Pancreas (tissue), 10 donors: Measurements from ENCODE around the gene DDO. TPM values are rescaled to one million over a fixed set of nuclear protein-coding genes. Genes with fewer than 3 reads are reported as not detected.

Source experiments
- ATAC-seq, 4 donors: fragments of 200-7000 bp; cut with Tn5 transposase; one replicate each; pipeline versions ENCODE4 v1.8.0 to v1.9.1; 2020; ENCODE audit warnings: mild to moderate bottlenecking in 4 of 4, moderate library complexity in 4 of 4
- DNase-seq, 6 donors: peaks; one replicate each; pipeline ENCODE4 v3.0.0-alpha.2; 2020
- FAIRE-seq: peaks from 2 replicates; lab custom pipeline; 2012; peaks lifted over from hg19 to GRCh38; lab: Jason Lieb, UNC
- H3K27ac ChIP-seq, 4 donors: fragments of 200-600 bp; sonication (generic); 1 replicate in 3 of 4; 2 replicates in 1 of 4; pipeline versions ENCODE4 v1.5.0 to v1.8.0; 2020
- H3K27me3 ChIP-seq, 4 donors: fragments of 200-600 bp; one replicate each; pipeline ENCODE4 v1.8.0; 2021
- H3K36me3 ChIP-seq, 3 donors: fragments of 200-600 bp; sonication (generic) in 1 of 3; one replicate each; pipeline versions ENCODE4 v1.5.0 to v1.8.0; 2020 to 2021
- H3K4me1 ChIP-seq, 3 donors: fragments of 200-600 bp; one replicate each; pipeline ENCODE4 v1.8.0; 2021
- H3K4me3 ChIP-seq, 4 donors: fragments of 200-600 bp; sonication (generic) in 2 of 4; one replicate each; pipeline versions ENCODE4 v1.5.0 to v1.8.0; 2020 to 2021
- H3K9me3 ChIP-seq, 4 donors: fragments of 200-600 bp; one replicate each; pipeline ENCODE4 v1.8.0; 2021
- WGBS, 2 donors: extraction: QIAGEN DNeasy Blood & Tissue Kit; methylation state at CpG; one replicate each; pipeline ENCODE4 v1.1.7; 2013; 5-methylcytosine and 5-hydroxymethylcytosine counted together
- intact Hi-C, 3 donors: fragments of 100-400 bp; cut with DNase I; formaldehyde crosslinking; loops; one replicate each; pipeline versions ENCODE4 v1.11.1 to v1.14.2; 2022
- polyA plus RNA-seq, 2 donors: library from polyadenylated mRNA; stranded (reverse); fragments of 200-250 nt; gene quantifications; one replicate each; pipeline ENCODE4 v1.2.3, GENCODE V29; 2013
- total RNA-seq, 6 donors: library from RNA; stranded (reverse); fragmentation: NEBNext Ultra II Directional in 4 of 6; extraction: Animal tissue kit (Norgen Biotek cat#: 25700) in 4 of 6; gene quantifications; one replicate each; pipeline versions ENCODE4 v1.2.1 to v1.2.4, GENCODE V29; 2021 to 2023
- TF ChIP-seq, protein P1 (sequence below), 4 donors: fragments of 200-600 bp; sonication (generic) in 3 of 4; IDR thresholded peaks; one replicate each; pipeline versions ENCODE4 v1.5.0 to v1.8.0; 2021; ENCODE audit warnings: antibody characterized with exemption in 4 of 4
- donor health status: healthy with polysubstance abuse.
- donor health status: DM: no; HTN: no; CAD: no; lungs with moderate emphysema.
- donor health status: DM: no; HTN: no; CAD: no.
- donor health status: control.
- donor health status: control.
- donor health status: Bipolar disorder and iron deficiency.
- donor health status: DM: yes; HTN: yes; CAD: no.
- donor health status: DM: no; HTN: no; CAD: no.
- donor health status: DM: no; HTN: no; CAD: no.
- donor health status: DM: yes; HTN: yes; CAD: no.

The DDO gene
- total and polyA plus RNA-seq, 8 donors, result 1.0 to 3.8 (median 1.4) TPM

DNA sequence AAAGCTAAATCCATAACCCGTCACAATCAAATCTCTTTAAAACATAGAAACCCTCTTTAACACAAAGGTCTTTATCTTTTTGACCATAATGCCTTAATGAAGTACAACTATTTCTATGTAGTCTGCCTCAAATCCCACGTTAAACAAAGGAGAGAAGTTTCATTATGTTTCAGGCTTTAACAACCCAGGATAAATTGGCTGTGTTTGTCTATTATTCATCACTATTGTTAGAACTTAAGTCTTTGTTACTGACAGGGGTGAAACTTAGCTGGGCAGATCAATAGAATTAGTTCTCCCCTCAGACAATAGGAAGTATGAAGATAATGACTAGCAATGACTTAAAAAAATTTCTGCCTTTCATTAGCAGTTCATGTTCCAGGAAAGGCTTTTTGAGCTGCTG is 47.1 kb downstream of the DDO start:
- no peak for ATAC-seq
- H3K36me3 ChIP-seq, result no peaks in the 10 kb centered on the region
- DNase-seq, result no peak
- no peaks in the 10 kb centered on the region for H3K27me3 ChIP-seq
- H3K27ac ChIP-seq, result no peak overlapping the region
- no peak overlapping the region for H3K4me3 ChIP-seq
- no peaks in the 10 kb centered on the region for H3K9me3 ChIP-seq
- intact Hi-C loops, result no loop called here
- H3K4me1 ChIP-seq, result no peaks in the 10 kb centered on the region
- TF ChIP-seq, protein P1, sequence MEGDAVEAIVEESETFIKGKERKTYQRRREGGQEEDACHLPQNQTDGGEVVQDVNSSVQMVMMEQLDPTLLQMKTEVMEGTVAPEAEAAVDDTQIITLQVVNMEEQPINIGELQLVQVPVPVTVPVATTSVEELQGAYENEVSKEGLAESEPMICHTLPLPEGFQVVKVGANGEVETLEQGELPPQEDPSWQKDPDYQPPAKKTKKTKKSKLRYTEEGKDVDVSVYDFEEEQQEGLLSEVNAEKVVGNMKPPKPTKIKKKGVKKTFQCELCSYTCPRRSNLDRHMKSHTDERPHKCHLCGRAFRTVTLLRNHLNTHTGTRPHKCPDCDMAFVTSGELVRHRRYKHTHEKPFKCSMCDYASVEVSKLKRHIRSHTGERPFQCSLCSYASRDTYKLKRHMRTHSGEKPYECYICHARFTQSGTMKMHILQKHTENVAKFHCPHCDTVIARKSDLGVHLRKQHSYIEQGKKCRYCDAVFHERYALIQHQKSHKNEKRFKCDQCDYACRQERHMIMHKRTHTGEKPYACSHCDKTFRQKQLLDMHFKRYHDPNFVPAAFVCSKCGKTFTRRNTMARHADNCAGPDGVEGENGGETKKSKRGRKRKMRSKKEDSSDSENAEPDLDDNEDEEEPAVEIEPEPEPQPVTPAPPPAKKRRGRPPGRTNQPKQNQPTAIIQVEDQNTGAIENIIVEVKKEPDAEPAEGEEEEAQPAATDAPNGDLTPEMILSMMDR (IDR thresholded peaks at IDR 0.05), result no peak
- no peak for FAIRE-seq
- 70 to 71% methylated on average over 2 of the region's 2 CpGs for WGBS, 2 donors

GRCh38 chr6:110367825-110368224 is 47.5 kb downstream of the DDO start:
- Histone ChIP-seq H3K27me3 (no peaks in the 10 kb centered on the region), H3K4me1 (no peaks in the 10 kb centered on the region), H3K27ac (no peak overlapping the region), H3K9me3 (no peaks in the 10 kb centered on the region), H3K36me3 (no peaks in the 10 kb centered on the region), H3K4me3 (no peak overlapping the region)
- 81 to 83% methylated on average over 1 of the region's 1 CpG for WGBS, 2 donors
- DNase-seq, result no peak
- intact Hi-C loops, result no loop called here
- ATAC-seq, result no peak
- no peak for FAIRE-seq
- TF ChIP-seq, protein P1 (IDR thresholded peaks at IDR 0.05), result no peak

- no peaks in the 10 kb centered on the region for H3K4me1 ChIP-seq
- no peak for DNase-seq
- TF ChIP-seq, protein P1 (IDR thresholded peaks at IDR 0.05), result no peak
- H3K27me3 ChIP-seq, result no peaks in the 10 kb centered on the region
- ATAC-seq, result no peak
- no peak overlapping the region for H3K27ac ChIP-seq
- WGBS, 2 donors, result 91 to 96% methylated on average over 2 of the region's 2 CpGs
- no peak overlapping the region for H3K4me3 ChIP-seq
- FAIRE-seq, result no peak
- H3K9me3 ChIP-seq, result no peaks in the 10 kb centered on the region
- H3K36me3 ChIP-seq, result no peaks in the 10 kb centered on the region
- intact Hi-C loops, result no loop called here
These were observed 48.4 kb downstream of the DDO start for GRCh38 chr6:110366975-110367374.

DNA sequence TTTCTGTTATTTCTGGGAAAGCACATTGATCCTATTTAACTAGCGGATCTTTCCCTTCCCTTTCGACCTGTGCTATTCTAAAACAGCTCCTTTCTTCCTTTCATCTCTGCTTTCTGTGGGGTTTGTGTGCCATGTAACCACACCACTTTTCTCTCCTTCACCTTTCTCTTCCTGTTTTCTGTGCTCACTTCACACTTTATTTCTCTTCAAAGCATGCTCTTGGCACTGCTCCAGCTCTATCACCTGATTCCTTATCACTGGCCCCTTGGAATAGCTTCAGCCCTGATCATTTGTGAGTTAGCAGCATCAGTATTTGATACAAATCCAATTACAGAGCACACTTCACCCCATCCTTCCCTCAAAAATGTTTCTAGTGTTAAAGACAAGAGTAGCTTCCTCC is 49.1 kb downstream of the DDO start:
- Histone ChIP-seq H3K4me1 (no peaks in the 10 kb centered on the region), H3K27me3 (no peaks in the 10 kb centered on the region), H3K4me3 (no peak overlapping the region), H3K9me3 (no peaks in the 10 kb centered on the region), H3K27ac (no peak overlapping the region), H3K36me3 (no peaks in the 10 kb centered on the region)
- DNase-seq (no peak), ATAC-seq (no peak), FAIRE-seq (no peak)
- TF ChIP-seq, protein P1 (IDR thresholded peaks at IDR 0.05), result no peak
- intact Hi-C loops, result no loop called here
- WGBS, 2 donors, result 62 to 75% methylated on average over 2 of the region's 2 CpGs

GRCh38 chr6:110364364-110365105 is 50.8 kb downstream of the DDO start:
- Histone ChIP-seq H3K9me3 (no peaks in the 10 kb centered on the region), H3K4me1 (no peaks in the 10 kb centered on the region), H3K27ac (no peak overlapping the region), H3K27me3 (no peaks in the 10 kb centered on the region), H3K36me3 (no peaks in the 10 kb centered on the region), H3K4me3 (no peak overlapping the region)
- WGBS, 2 donors, result 75 to 76% methylated on average over 5 of the region's 5 CpGs
- intact Hi-C loops, result no loop called here
- no peak for DNase-seq
- TF ChIP-seq, protein P1 (IDR thresholded peaks at IDR 0.05), result no peak
- FAIRE-seq, result no peak
- no peak for ATAC-seq
